H1 (cell line): ENCODE results near the gene RTKN. TPM values are rescaled to one million over a fixed set of nuclear protein-coding genes. Genes with fewer than 3 reads are reported as not detected.

Source experiments
- CTCF ChIA-PET: fragments of 300-600 bp; sonication (Branson Sonifier 250); formaldehyde crosslinking; loops from one replicate; lab custom pipeline; 2021; ENCODE audit not compliant: partially characterized antibody; lab: Charles Lee
- POLR2A ChIA-PET: fragments of 300-600 bp; sonication (Branson Sonifier 250); formaldehyde crosslinking; loops from one replicate; lab custom pipeline; 2021; ENCODE audit warnings: inconsistent platforms; ENCODE audit not compliant: partially characterized antibody; lab: Charles Lee
- DNase-seq, 2 experiments: peaks; one replicate each; pipeline versions ENCODE4 v3.0.0 to v3.0.0-alpha.2; 2010 to 2022; ENCODE audit warnings: low spot score in 2 of 2, low read depth in 1 of 2, mixed read lengths in 1 of 2
- FAIRE-seq: peaks from 2 replicates; lab custom pipeline; 2011; peaks lifted over from hg19 to GRCh38; lab: Jason Lieb, UNC
- H2AFZ ChIP-seq: 2 replicates; pipeline ENCODE4 v1.8.1; 2012; ENCODE audit warnings: low read length, inconsistent platforms
- H2AK5ac ChIP-seq: 2 replicates; pipeline ENCODE4 v1.6.1; 2013; ENCODE audit warnings: low read depth, low read length
- H2BK120ac ChIP-seq: replicated peaks from 2 replicates; pipeline ENCODE3; 2013; ENCODE audit warnings: low read depth, low read length, inconsistent platforms
- H2BK12ac ChIP-seq: 2 replicates; pipeline ENCODE4 v1.6.1; 2013; ENCODE audit warnings: low read depth, low read length
- H2BK15ac ChIP-seq: 2 replicates; pipeline ENCODE4 v1.6.1; 2013; ENCODE audit warnings: low read length
- H2BK20ac ChIP-seq: 2 replicates; pipeline ENCODE4 v1.6.1; 2013; ENCODE audit warnings: low read length
- H2BK5ac ChIP-seq: 2 replicates; pipeline ENCODE4 v1.6.1; 2013; ENCODE audit warnings: low read depth, low read length
- H3K14ac ChIP-seq: 2 replicates; pipeline ENCODE4 v1.6.1; 2013; ENCODE audit warnings: inconsistent platforms; ENCODE audit not compliant: insufficient read length
- H3K18ac ChIP-seq: 2 replicates; pipeline ENCODE4 v1.6.1; 2013; ENCODE audit warnings: low read length; ENCODE audit errors: extremely low read depth
- H3K23ac ChIP-seq: 2 replicates; pipeline ENCODE4 v1.6.1; 2013; ENCODE audit warnings: inconsistent platforms; ENCODE audit not compliant: insufficient read length
- H3K23me2 ChIP-seq: 2 replicates; pipeline ENCODE4 v1.6.1; 2013; ENCODE audit warnings: low read depth, low read length
- H3K27ac ChIP-seq: 2 replicates; pipeline ENCODE4 v1.6.1; 2011; ENCODE audit warnings: low read depth, low read length, inconsistent platforms
- H3K27me3 ChIP-seq, 4 experiments: replicated peaks in 1 of 4; 1 replicate in 1 of 4; 2 replicates in 3 of 4; pipeline versions ENCODE4 v1.6.1 to v1.8.1; 2011 to 2013; ENCODE audit warnings: low read length in 3 of 4, mild to moderate bottlenecking in 3 of 4, inconsistent platforms in 2 of 4, mixed read lengths in 2 of 4, moderate library complexity in 1 of 4; ENCODE audit not compliant: control insufficient read depth in 3 of 4, insufficient read depth in 3 of 4; ENCODE audit errors: extremely low read depth in 1 of 4
- H3K36me3 ChIP-seq, 4 experiments: 2 replicates each; pipeline versions ENCODE4 v1.6.1 to v1.8.1; 2011 to 2013; ENCODE audit warnings: mild to moderate bottlenecking in 4 of 4, low read length in 3 of 4, moderate library complexity in 2 of 4, control low read depth in 1 of 4, inconsistent platforms in 1 of 4; ENCODE audit not compliant: insufficient read depth in 4 of 4, control insufficient read depth in 2 of 4
- H3K4ac ChIP-seq: replicated peaks from 2 replicates; pipeline ENCODE3; 2013; ENCODE audit warnings: low read length, low read depth, mixed read lengths, inconsistent platforms; ENCODE audit not compliant: insufficient read length
- H3K4me1 ChIP-seq, 4 experiments: replicated peaks in 1 of 4; 1 replicate in 1 of 4; 2 replicates in 3 of 4; pipeline versions ENCODE4 v1.6.1 to v1.8.1; 2011 to 2013; ENCODE audit warnings: low read length in 3 of 4, inconsistent platforms in 2 of 4, mixed read lengths in 1 of 4; ENCODE audit not compliant: insufficient read depth in 4 of 4, control insufficient read depth in 3 of 4
- H3K4me2 ChIP-seq, 2 experiments: 2 replicates each; pipeline versions ENCODE4 v1.6.1 to v1.8.1; 2011 to 2013; ENCODE audit warnings: low read depth in 2 of 2, low read length in 2 of 2, control low read depth in 1 of 2, inconsistent platforms in 1 of 2, mild to moderate bottlenecking in 1 of 2; ENCODE audit not compliant: insufficient read depth in 1 of 2
- H3K4me3 ChIP-seq, 4 experiments: fragments of 200-600, 300-600 bp in 1 of 4; sonication (generic), shearing (Covaris generic), sonication (Bioruptor Twin) in 1 of 4; 2 replicates each; pipeline versions ENCODE4 v1.5.1 to v1.8.1; 2011 to 2016; ENCODE audit warnings: low read length in 4 of 4, low read depth in 3 of 4, control low read depth in 2 of 4, inconsistent platforms in 2 of 4, mild to moderate bottlenecking in 2 of 4, mixed read lengths in 1 of 4, moderate library complexity in 1 of 4; ENCODE audit not compliant: insufficient read depth in 2 of 4; ENCODE audit errors: extremely low read depth in 1 of 4
- H3K56ac ChIP-seq: replicated peaks from 2 replicates; pipeline ENCODE3; 2013; ENCODE audit warnings: low read depth, mild to moderate bottlenecking, mixed read lengths, low read length, inconsistent platforms; ENCODE audit not compliant: insufficient read length
- H3K79me1 ChIP-seq: 2 replicates; pipeline ENCODE4 v1.6.1; 2013; ENCODE audit warnings: low read depth, low read length, control low read depth
- H3K79me2 ChIP-seq, 2 experiments: 2 replicates each; pipeline versions ENCODE4 v1.6.1 to v1.8.1; 2012 to 2013; ENCODE audit warnings: low read length in 2 of 2, mild to moderate bottlenecking in 2 of 2, inconsistent platforms in 1 of 2; ENCODE audit not compliant: insufficient read depth in 2 of 2, control insufficient read depth in 1 of 2
- H3K9ac ChIP-seq, 4 experiments: replicated peaks in 1 of 4; 1 replicate in 1 of 4; 2 replicates in 3 of 4; pipeline versions ENCODE4 v1.6.1 to v1.8.1; 2011 to 2013; ENCODE audit warnings: low read depth in 3 of 4, low read length in 3 of 4, control low read depth in 2 of 4, mild to moderate bottlenecking in 2 of 4, moderate library complexity in 2 of 4, inconsistent platforms in 1 of 4; ENCODE audit errors: extremely low read depth in 1 of 4
- H3K9me3 ChIP-seq, 2 experiments: 2 replicates each; pipeline versions ENCODE4 v1.6.1 to v1.8.1; 2012 to 2013; ENCODE audit warnings: mild to moderate bottlenecking in 2 of 2, moderate library complexity in 2 of 2, control low read depth in 1 of 2, inconsistent platforms in 1 of 2, low read depth in 1 of 2, low read length in 1 of 2, mixed read lengths in 1 of 2; ENCODE audit not compliant: insufficient read depth in 2 of 2
- H4K20me1 ChIP-seq, 2 experiments: replicated peaks in 1 of 2; 2 replicates each; pipeline versions ENCODE3 to v1.8.1; 2011 to 2013; ENCODE audit warnings: inconsistent platforms in 2 of 2, low read length in 2 of 2, mild to moderate bottlenecking in 1 of 2; ENCODE audit not compliant: insufficient read depth in 2 of 2, control insufficient read depth in 1 of 2
- H4K5ac ChIP-seq: 2 replicates; pipeline ENCODE4 v1.6.1; 2013; ENCODE audit warnings: low read length, low read depth, mixed read lengths, inconsistent platforms; ENCODE audit not compliant: insufficient read length
- H4K8ac ChIP-seq: 2 replicates; pipeline ENCODE4 v1.8.0; 2013; ENCODE audit warnings: mild to moderate bottlenecking, moderate library complexity, low read length, inconsistent platforms; ENCODE audit not compliant: insufficient read depth; ENCODE audit errors: extremely low read depth
- H4K91ac ChIP-seq: replicated peaks from 2 replicates; pipeline ENCODE3; 2013; ENCODE audit warnings: low read length, mixed read lengths, inconsistent platforms; ENCODE audit not compliant: insufficient read length
- POLR2AphosphoS5 ChIP-seq: IDR thresholded peaks from 2 replicates; pipeline ENCODE4 v1.6.1; 2011; ENCODE audit warnings: low read depth, low read length
- WGBS, 2 experiments: shearing (Covaris generic) in 1 of 2; methylation state at CpG; one replicate each; pipeline versions ENCODE4 v1.1.6 to v1.1.7; 2013 to 2015; ENCODE audit warnings: low lambda C conversion rate in 2 of 2, mixed read lengths in 2 of 2, inconsistent platforms in 1 of 2, low coverage in 1 of 2, missing lambda C conversion rate in 1 of 2; ENCODE audit not compliant: insufficient replicate concordance in 2 of 2, insufficient coverage in 1 of 2, insufficient read length in 1 of 2; ENCODE audit errors: extremely low coverage in 1 of 2, missing lambda C conversion rate in 1 of 2; 5-methylcytosine and 5-hydroxymethylcytosine counted together
- polyA plus RNA-seq, 7 experiments: library from polyadenylated mRNA; depleted of rRNA in 3 of 7; stranded (reverse) in 5 of 7; unstranded in 2 of 7; fragments of >200 nt in 5 of 7; fragments of 200-250 nt in 2 of 7; gene quantifications; 1 replicate in 5 of 7; 2 replicates in 1 of 7; 4 replicates in 1 of 7; pipeline versions ENCODE4 v1.2.1 to v1.2.3, GENCODE V29; 2011 to 2013; ENCODE audit warnings: missing spikeins in 2 of 7, mixed read lengths in 2 of 7
- total RNA-seq: library from RNA; stranded (reverse); fragmentation: NEBNext Ultra II Directional; extraction: Animal tissue kit (Norgen Biotek cat#: 25700); gene quantifications from 2 replicates; pipeline ENCODE4 v1.2.1, GENCODE V29; 2021
- TF ChIP-seq, protein P1 (sequence below), 3 experiments: IDR thresholded peaks; 1 replicate in 2 of 3; 2 replicates in 1 of 3; pipeline versions ENCODE4 v1.5.1 to v1.6.1; 2011; ENCODE audit warnings: low read length in 3 of 3, mild to moderate bottlenecking in 3 of 3, inconsistent platforms in 2 of 3, low read depth in 1 of 3, moderate library complexity in 1 of 3; ENCODE audit not compliant: insufficient read depth in 1 of 3; ENCODE audit errors: control extremely low read depth in 1 of 3

RTKN gene
- total and polyA plus RNA-seq, 2 of the 8 experiments (the other 6 are each of a cell fraction or from before 2014, with no cell fraction given) = 40.2 to 54.1 TPM

DNA sequence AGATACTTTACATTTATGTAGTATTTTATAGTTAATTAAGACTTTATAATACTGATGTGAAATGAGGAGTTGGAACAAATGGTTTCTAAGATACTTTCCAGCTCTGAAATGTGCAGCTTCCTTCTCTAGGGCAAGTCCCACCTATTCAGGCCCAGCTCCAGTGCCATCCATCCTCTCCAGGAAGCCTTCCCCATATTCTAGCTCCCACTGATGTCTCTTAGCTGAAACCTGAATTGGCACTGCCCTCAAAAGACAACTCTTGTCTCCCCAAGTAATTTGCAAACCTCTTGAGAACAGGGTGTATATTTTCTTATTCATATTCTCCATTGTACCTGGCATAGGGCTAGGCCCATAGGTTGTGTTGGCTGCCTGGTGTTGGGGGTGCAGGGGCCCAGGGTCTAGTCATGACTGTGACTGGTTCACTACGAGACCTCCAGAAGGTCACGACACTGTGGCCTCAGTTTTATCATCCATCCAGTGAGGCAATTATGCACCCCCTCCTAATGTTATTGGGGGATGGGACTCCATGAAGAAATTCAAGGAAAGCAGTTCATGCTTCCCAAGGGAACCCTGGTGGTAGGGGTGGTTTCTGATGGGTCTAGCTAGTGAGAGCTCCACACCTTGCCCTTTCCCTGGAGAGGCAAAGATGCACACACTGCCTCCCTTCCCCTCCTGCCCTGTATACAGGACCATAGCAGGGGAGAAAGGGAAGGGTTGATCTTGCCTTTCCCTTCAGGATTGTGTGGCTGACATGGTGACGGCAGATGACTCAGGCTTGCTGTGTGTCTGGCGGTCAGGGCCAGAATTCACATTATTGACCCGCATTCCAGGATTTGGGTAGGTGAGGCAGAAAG lies 17.4 kb downstream of the RTKN start:
- Histone ChIP-seq H3K4me2 (no peak overlapping the region), H3K56ac (no peak overlapping the region), H3K36me3 (peaks cover 6 to 49% (median 33%) of the 10 kb centered on the region in 4 experiments; a peak in 6 of 8 replicates), H4K5ac (no peak overlapping the region), H3K9ac (no peak overlapping the region), H3K27ac (no peak overlapping the region), H2BK12ac (no peak overlapping the region), H2BK15ac (no peak overlapping the region), H2BK5ac (no peak overlapping the region), H3K23ac (no peak overlapping the region), H3K18ac (no peak overlapping the region), H4K91ac (no peak overlapping the region), H4K20me1 (peaks cover 1 to 18% of the 10 kb centered on the region in 2 experiments), H2BK20ac (no peak overlapping the region), H2BK120ac (no peak overlapping the region), H3K79me1 (0 out of 2 replicates have a peak, but pooled peaks cover 1% of the 10 kb centered on the region), H3K4me3 (no peak overlapping the region), H3K4ac (no peak overlapping the region), H3K4me1 (peaks cover 0 to 5% (median 3%) of the 10 kb centered on the region in 4 experiments; a peak in 3 of 7 replicates), H3K79me2 (no peaks in the 10 kb centered on the region), H2AK5ac (no peak overlapping the region), H2AFZ (no peak overlapping the region), H3K23me2 (peaks cover 10% of the 10 kb centered on the region), H3K27me3 (0 out of 7 replicates have a peak, but pooled peaks cover 0 to 2% (median 0%) of the 10 kb centered on the region in 4 experiments), H3K14ac (no peak overlapping the region), H3K9me3 (no peaks in the 10 kb centered on the region), H4K8ac (no peak overlapping the region)
- ChIA-PET POLR2A (interaction anchor here (0.9 to 3.9 kb wide), 14 partner anchors 8 to 59 kb away, joined by 3 to 27 read pairs (median 5); partner anchors contain the start of genes CCDC142, INO80B, MRPL53 and TTC31), CTCF (interaction anchor here (0.9 kb wide), 1 partner anchor 28 kb away, joined by 4 read pairs; no protein-coding TSS in a partner anchor)
- DNase-seq = no peak
- TF ChIP-seq, protein P1, sequence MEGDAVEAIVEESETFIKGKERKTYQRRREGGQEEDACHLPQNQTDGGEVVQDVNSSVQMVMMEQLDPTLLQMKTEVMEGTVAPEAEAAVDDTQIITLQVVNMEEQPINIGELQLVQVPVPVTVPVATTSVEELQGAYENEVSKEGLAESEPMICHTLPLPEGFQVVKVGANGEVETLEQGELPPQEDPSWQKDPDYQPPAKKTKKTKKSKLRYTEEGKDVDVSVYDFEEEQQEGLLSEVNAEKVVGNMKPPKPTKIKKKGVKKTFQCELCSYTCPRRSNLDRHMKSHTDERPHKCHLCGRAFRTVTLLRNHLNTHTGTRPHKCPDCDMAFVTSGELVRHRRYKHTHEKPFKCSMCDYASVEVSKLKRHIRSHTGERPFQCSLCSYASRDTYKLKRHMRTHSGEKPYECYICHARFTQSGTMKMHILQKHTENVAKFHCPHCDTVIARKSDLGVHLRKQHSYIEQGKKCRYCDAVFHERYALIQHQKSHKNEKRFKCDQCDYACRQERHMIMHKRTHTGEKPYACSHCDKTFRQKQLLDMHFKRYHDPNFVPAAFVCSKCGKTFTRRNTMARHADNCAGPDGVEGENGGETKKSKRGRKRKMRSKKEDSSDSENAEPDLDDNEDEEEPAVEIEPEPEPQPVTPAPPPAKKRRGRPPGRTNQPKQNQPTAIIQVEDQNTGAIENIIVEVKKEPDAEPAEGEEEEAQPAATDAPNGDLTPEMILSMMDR (IDR thresholded peaks at IDR 0.05; ENCODE audit: control extremely low read depth in 1 of 3, insufficient read depth in 1 of 3, low read depth in 1 of 3, low read length in 3 of 3) = no peak
- TF ChIP-seq POLR2AphosphoS5 = peak; percentile 17; the same call in 1 of the 2 replicates
- FAIRE-seq = no peak
- WGBS, 2 experiments = 89% methylated on average over 5 of the region's 5 CpGs; no CpG with 5 or more reads in 1 of the 2 experiments
